Fibroblast of pulmonary artery (primary cell): ENCODE measurements around the gene COL2A1.

Experiments
- DNase-seq: peaks from one replicate; pipeline ENCODE4 v3.0.0-alpha.2; 2010; ENCODE audit warnings: low read depth
- H3K4me3 ChIP-seq: replicated peaks from 2 replicates; pipeline ENCODE4 v1.5.1; 2011; ENCODE audit warnings: low read depth, mild to moderate bottlenecking, control low read depth, low read length, moderate library complexity
- TF ChIP-seq, protein P1 (sequence below): IDR thresholded peaks from 2 replicates; pipeline ENCODE4 v1.5.1; 2011; ENCODE audit warnings: mild to moderate bottlenecking, control low read depth, low read length, inconsistent platforms; ENCODE audit errors: missing control alignments

Gene COL2A1

DNA sequence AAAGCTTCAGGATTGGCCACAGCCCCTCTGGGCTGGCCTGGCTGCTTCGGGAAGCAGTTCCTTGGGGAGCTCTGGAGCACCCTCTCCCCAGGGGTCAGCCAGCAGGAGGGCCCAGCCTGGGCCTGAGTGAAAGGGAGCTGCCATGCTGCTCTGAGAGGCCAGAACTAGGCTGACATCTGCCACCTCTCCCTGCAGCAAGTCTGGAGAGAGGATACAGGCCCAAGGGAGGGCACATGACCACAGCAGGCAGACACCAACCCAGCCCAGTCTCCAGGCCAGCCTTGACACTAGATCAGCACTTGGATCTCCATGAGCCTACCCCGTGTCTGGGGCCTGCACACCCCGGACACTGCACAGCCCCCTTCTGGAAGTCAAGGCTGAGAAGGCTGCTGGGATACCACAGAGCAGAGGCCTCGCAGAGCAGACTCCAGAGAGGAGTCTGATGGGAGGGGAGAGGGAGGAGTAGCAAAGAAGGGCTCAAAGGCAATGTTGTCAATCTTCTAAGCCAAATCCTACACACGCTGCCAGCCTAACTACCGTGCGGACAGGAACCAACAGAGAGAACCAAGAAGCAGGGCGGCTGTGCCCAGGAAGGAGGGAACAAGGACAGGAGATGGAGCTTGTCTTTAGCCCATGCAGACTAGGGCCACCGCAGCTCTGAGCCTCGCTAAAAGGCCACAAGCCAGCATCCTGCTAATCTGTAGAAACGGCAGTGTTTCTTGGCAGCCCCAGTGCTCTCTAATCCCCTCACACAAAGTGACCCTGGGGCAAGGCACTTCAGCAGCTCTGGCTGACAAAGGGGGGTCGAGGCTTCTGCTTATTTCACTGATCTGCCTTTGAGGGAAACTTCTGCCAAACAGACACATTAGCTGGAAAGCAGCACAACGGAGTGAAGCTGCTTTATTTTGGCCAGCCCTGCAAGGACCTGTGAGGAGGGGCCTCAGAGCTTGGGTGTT lies 12.9 kb downstream of the COL2A1 start:
- TF ChIP-seq, protein P1, sequence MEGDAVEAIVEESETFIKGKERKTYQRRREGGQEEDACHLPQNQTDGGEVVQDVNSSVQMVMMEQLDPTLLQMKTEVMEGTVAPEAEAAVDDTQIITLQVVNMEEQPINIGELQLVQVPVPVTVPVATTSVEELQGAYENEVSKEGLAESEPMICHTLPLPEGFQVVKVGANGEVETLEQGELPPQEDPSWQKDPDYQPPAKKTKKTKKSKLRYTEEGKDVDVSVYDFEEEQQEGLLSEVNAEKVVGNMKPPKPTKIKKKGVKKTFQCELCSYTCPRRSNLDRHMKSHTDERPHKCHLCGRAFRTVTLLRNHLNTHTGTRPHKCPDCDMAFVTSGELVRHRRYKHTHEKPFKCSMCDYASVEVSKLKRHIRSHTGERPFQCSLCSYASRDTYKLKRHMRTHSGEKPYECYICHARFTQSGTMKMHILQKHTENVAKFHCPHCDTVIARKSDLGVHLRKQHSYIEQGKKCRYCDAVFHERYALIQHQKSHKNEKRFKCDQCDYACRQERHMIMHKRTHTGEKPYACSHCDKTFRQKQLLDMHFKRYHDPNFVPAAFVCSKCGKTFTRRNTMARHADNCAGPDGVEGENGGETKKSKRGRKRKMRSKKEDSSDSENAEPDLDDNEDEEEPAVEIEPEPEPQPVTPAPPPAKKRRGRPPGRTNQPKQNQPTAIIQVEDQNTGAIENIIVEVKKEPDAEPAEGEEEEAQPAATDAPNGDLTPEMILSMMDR: no peak
- H3K4me3 ChIP-seq: no peak overlapping the region
- no peak for DNase-seq

- no peak overlapping the region for H3K4me3 ChIP-seq
- TF ChIP-seq, protein P1: no peak
- no peak for DNase-seq
Observed at GRCh38 chr12:47990351-47991105, 13.7 kb downstream of the COL2A1 start.

GRCh38 chr12:47989666-47990065 lies 14.6 kb downstream of the COL2A1 start:
- no peak for DNase-seq
- no peak overlapping the region for H3K4me3 ChIP-seq
- TF ChIP-seq, protein P1: no peak

- DNase-seq: no peak
- H3K4me3 ChIP-seq: no peak overlapping the region
- TF ChIP-seq, protein P1: no peak
Observed at GRCh38 chr12:47989023-47989417, 15.3 kb downstream of the COL2A1 start.

- H3K4me3 ChIP-seq: no peak overlapping the region
- TF ChIP-seq, protein P1: no peak
- no peak for DNase-seq
Observed at GRCh38 chr12:47988073-47989022, 15.9 kb downstream of the COL2A1 start.

GRCh38 chr12:47987411-47988072 lies 16.7 kb downstream of the COL2A1 start:
- no peak for DNase-seq
- no peak overlapping the region for H3K4me3 ChIP-seq
- TF ChIP-seq, protein P1: no peak
